K562 (cell line): ENCODE measurements around the gene LAPTM5.

Experiments used
- ATF6 ChIP-seq: sonication (generic); formaldehyde crosslinking; IDR thresholded peaks from 2 replicates; pipeline ENCODE4 v1.4.0; 2020; ENCODE audit warnings: mild to moderate bottlenecking, missing genetic modification reagents
- CTCF ChIP-seq, 3 experiments: IDR thresholded peaks in 2 of 3; conservative IDR thresholded peaks in 1 of 3; 2 replicates each; pipeline ENCODE4 v1.5.1; 2011 to 2012; ENCODE audit warnings: low read length in 3 of 3, mild to moderate bottlenecking in 3 of 3, control low read depth in 2 of 3, improper control_type of control experiment in 1 of 3, inconsistent platforms in 1 of 3, low read depth in 1 of 3, mixed read lengths in 1 of 3, moderate library complexity in 1 of 3; ENCODE audit not compliant: insufficient read depth in 2 of 3
- E2F3 ChIP-seq: fragments of 250-450 bp; sonication (Bioruptor Pico); IDR thresholded peaks from 2 replicates; pipeline ENCODE4 v1.4.0; 2020; ENCODE audit warnings: mild to moderate bottlenecking
- ETV1 ChIP-seq: fragments of 450-650 bp; conservative IDR thresholded peaks from 2 replicates; pipeline ENCODE4 v1.6.1; 2016; ENCODE audit warnings: missing genetic modification characterization, control low read depth, low read depth, missing compliant biosample characterization
- GABPA ChIP-seq: fragments of 200-800 bp; sonication (Bioruptor generic); conservative IDR thresholded peaks from 2 replicates; pipeline ENCODE4 v1.6.1; 2016; ENCODE audit warnings: low read depth, missing genetic modification characterization, missing compliant biosample characterization
- HNRNPH1 ChIP-seq: fragments of 200-400 bp; formaldehyde crosslinking; optimal IDR thresholded peaks from 2 replicates; pipeline ENCODE3; 2017; ENCODE audit warnings: low read depth, mild to moderate bottlenecking, low read length, moderate library complexity
- POLR2A ChIP-seq: fragments of 450-650 bp; conservative IDR thresholded peaks from 2 replicates; pipeline ENCODE4 v1.6.1; 2016
- PREB ChIP-seq: sonication (generic); formaldehyde crosslinking; IDR thresholded peaks from 2 replicates; pipeline ENCODE4 v1.8.1; 2023; ENCODE audit warnings: mild to moderate bottlenecking, missing genetic modification reagents
- RCOR1 ChIP-seq, 2 experiments: IDR thresholded peaks; 2 replicates each; pipeline ENCODE4 v1.6.1; 2012; ENCODE audit warnings: low read depth in 2 of 2, low read length in 2 of 2, borderline replicate concordance in 1 of 2, improper control_type of control experiment in 1 of 2
- SIN3A ChIP-seq, 2 experiments: fragments of 150-350 bp in 1 of 2; IDR thresholded peaks; 2 replicates each; pipeline ENCODE4 v1.6.1; 2011 to 2016; ENCODE audit warnings: borderline replicate concordance in 2 of 2, low read depth in 2 of 2, low read length in 2 of 2, mild to moderate bottlenecking in 2 of 2, moderate library complexity in 2 of 2; ENCODE audit not compliant: control insufficient read depth in 1 of 2
- TRIM28 ChIP-seq: fragments of 450-650 bp; IDR thresholded peaks from 2 replicates; pipeline ENCODE4 v1.6.1; 2017
- ZBTB43 ChIP-seq: sonication (generic); formaldehyde crosslinking; IDR thresholded peaks from 2 replicates; pipeline ENCODE4 v1.8.0; 2023; ENCODE audit warnings: mild to moderate bottlenecking, missing genetic modification reagents

GRCh38 chr1:30715216-30715615, 42.4 kb downstream of the LAPTM5 start:
- TF ChIP-seq E2F3 (CRISPR knock-in tag): no peak
- no peak for TF ChIP-seq SIN3A (IDR thresholded peaks at IDR 0.05; ENCODE audit: borderline replicate concordance in 2 of 2, control insufficient read depth in 1 of 2, low read depth in 2 of 2, low read length in 2 of 2)
- TF ChIP-seq ZBTB43: no peak
- peak; percentile 56; the same call in 1 of the 2 replicates for TF ChIP-seq TRIM28
- TF ChIP-seq HNRNPH1: no peak
- TF ChIP-seq POLR2A: no peak
- TF ChIP-seq CTCF (IDR thresholded peaks at IDR 0.05 in 2 of 3, conservative IDR thresholded peaks at IDR 0.05 in 1 of 3; ENCODE audit: insufficient read depth in 2 of 3, low read depth in 1 of 3, low read length in 3 of 3): peak; percentile 56 to 87 (median 59)
- TF ChIP-seq PREB (CRISPR knock-in tag): no peak
- no peak for TF ChIP-seq GABPA
- TF ChIP-seq RCOR1 (IDR thresholded peaks at IDR 0.05; ENCODE audit: borderline replicate concordance in 1 of 2, low read depth in 2 of 2, low read length in 2 of 2): no peak
- no peak for TF ChIP-seq ATF6 (CRISPR knock-in tag)
- no peak for TF ChIP-seq ETV1
